Vagina (tissue), 2 donors: ENCODE results near the gene SPRR2G.
"Not testable (repeated sequence)": the region's sequence is repeated elsewhere in the genome, so short reads cannot be mapped to it uniquely, and the experiment has no call there.

Experiments
- POLR2A ChIP-seq, 2 donors: fragments of 450-650 bp; IDR thresholded peaks; one replicate each; pipeline ENCODE4 v1.6.1; 2017; ENCODE audit warnings: antibody characterized with exemption in 2 of 2, mild to moderate bottlenecking in 2 of 2, moderate library complexity in 2 of 2
- TF ChIP-seq, protein P1 (sequence below), 3 experiments: fragments of 450-650 bp in 2 of 3; fragments of 200-600 bp in 1 of 3; sonication (generic) in 1 of 3; IDR thresholded peaks; one replicate each; pipeline ENCODE4 v1.5.1; 2017 to 2019; ENCODE audit warnings: antibody characterized with exemption in 3 of 3, mild to moderate bottlenecking in 2 of 3, moderate library complexity in 2 of 3

DNA sequence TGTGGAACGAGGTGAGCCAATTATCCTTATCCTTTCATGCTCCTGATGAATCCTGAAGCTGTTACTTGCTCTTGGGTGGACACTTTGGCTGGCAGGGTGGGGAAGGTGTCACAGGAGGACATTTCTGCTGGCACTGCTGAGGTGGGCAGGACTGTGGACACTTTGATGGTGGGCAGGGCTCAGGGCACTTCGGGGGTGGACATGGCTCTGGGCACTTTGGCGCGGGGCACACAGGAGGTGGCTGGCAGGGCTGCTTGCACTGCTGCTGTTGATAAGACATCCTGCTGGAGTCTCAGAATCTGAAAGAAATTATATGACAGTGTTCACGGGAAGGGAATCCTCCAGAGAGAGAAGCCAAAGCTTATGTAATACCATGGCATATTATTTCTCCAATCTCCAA, 38.2 kb downstream of the SPRR2G start:
- TF ChIP-seq POLR2A (IDR thresholded peaks at IDR 0.05), result not testable (repeated sequence)
- TF ChIP-seq, protein P1, sequence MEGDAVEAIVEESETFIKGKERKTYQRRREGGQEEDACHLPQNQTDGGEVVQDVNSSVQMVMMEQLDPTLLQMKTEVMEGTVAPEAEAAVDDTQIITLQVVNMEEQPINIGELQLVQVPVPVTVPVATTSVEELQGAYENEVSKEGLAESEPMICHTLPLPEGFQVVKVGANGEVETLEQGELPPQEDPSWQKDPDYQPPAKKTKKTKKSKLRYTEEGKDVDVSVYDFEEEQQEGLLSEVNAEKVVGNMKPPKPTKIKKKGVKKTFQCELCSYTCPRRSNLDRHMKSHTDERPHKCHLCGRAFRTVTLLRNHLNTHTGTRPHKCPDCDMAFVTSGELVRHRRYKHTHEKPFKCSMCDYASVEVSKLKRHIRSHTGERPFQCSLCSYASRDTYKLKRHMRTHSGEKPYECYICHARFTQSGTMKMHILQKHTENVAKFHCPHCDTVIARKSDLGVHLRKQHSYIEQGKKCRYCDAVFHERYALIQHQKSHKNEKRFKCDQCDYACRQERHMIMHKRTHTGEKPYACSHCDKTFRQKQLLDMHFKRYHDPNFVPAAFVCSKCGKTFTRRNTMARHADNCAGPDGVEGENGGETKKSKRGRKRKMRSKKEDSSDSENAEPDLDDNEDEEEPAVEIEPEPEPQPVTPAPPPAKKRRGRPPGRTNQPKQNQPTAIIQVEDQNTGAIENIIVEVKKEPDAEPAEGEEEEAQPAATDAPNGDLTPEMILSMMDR (IDR thresholded peaks at IDR 0.05), result not testable (repeated sequence)
